Thyroid gland (tissue), 4 donors: Measurements from ENCODE around the gene YPEL1.

Experiments
- CTCF ChIP-seq, 6 experiments: fragments of 200-600 bp in 3 of 6; fragments of 450-650 bp in 3 of 6; sonication (generic) in 3 of 6; IDR thresholded peaks; one replicate each; pipeline ENCODE4 v1.5.1; 2016 to 2019; ENCODE audit warnings: antibody characterized with exemption in 6 of 6, mild to moderate bottlenecking in 2 of 6, inconsistent platforms in 1 of 6, moderate library complexity in 1 of 6
- POLR2A ChIP-seq, 2 donors: fragments of 450-650 bp; IDR thresholded peaks; one replicate each; pipeline ENCODE4 v1.6.1; 2017; ENCODE audit warnings: antibody characterized with exemption in 2 of 2, mild to moderate bottlenecking in 2 of 2, moderate library complexity in 1 of 2

GRCh38 chr22:21736084-21736642, 569 bp upstream of the YPEL1 start:
- TF ChIP-seq POLR2A (IDR thresholded peaks at IDR 0.05) = no peak
- no peak for TF ChIP-seq CTCF (IDR thresholded peaks at IDR 0.05)
